OCI-LY7 (cell line): ENCODE results near the gene CCNB2. TPM values are rescaled to one million over a fixed set of nuclear protein-coding genes. Genes with fewer than 3 reads are reported as not detected.
A peak's percentile ranks its signal among the peaks of the same experiment; 100 is the strongest.
"Not testable (repeated sequence)": the region's sequence is repeated elsewhere in the genome, so short reads cannot be mapped to it uniquely, and the experiment has no call there.

Experiments
- BruUV-seq: library from RNA; stranded (reverse); fragments of 400-500 nt; replicated peaks from 2 replicates; lab custom pipeline; 2021; lab: Mats Ljungman, UMichigan
- CTCF ChIA-PET: fragments of 300-600 bp; sonication (Branson Sonifier 250); formaldehyde crosslinking; loops from one replicate; lab custom pipeline; 2022; ENCODE audit warnings: antibody characterized with exemption; ENCODE audit not compliant: unreplicated experiment; lab: Charles Lee
- POLR2A ChIA-PET: fragments of 300-600 bp; sonication (Branson Sonifier 250); formaldehyde crosslinking; loops from one replicate; lab custom pipeline; 2022; ENCODE audit warnings: antibody characterized with exemption; lab: Charles Lee
- DNase-seq: peaks from one replicate; pipeline ENCODE4 v3.0.0-alpha.2; 2015; ENCODE audit warnings: low spot score
- H2AFZ ChIP-seq: fragments of 200-600 bp; sonication (generic), shearing (Covaris generic); 2 replicates; pipeline ENCODE4 v1.6.1; 2014; ENCODE audit warnings: mild to moderate bottlenecking, antibody characterized with exemption, low read length, moderate library complexity
- H3K27ac ChIP-seq: fragments of 200-600 bp; sonication (generic); 2 replicates; pipeline ENCODE4 v1.5.1; 2014; ENCODE audit warnings: mixed run types, low read depth, mild to moderate bottlenecking, moderate library complexity, low read length, inconsistent platforms; ENCODE audit not compliant: poor library complexity, severe bottlenecking
- H3K36me3 ChIP-seq: fragments of 200-600 bp; sonication (generic); 2 replicates; pipeline ENCODE4 v1.6.1; 2014; ENCODE audit warnings: mild to moderate bottlenecking, antibody characterized with exemption, low read length, moderate library complexity, mixed read lengths; ENCODE audit not compliant: insufficient read depth
- H3K4me1 ChIP-seq: fragments of 200-600 bp; sonication (generic); 2 replicates; pipeline ENCODE4 v1.5.1; 2014; ENCODE audit warnings: mild to moderate bottlenecking, low read length; ENCODE audit not compliant: insufficient read depth, poor library complexity, severe bottlenecking
- H3K4me2 ChIP-seq: fragments of 200-600 bp; sonication (generic); 2 replicates; pipeline ENCODE4 v1.6.1; 2014; ENCODE audit warnings: mild to moderate bottlenecking, low read length
- H3K4me3 ChIP-seq: fragments of 200-600 bp; sonication (generic); 2 replicates; pipeline ENCODE4 v1.5.1; 2014; ENCODE audit warnings: mild to moderate bottlenecking, low read depth, low read length; ENCODE audit not compliant: poor library complexity, severe bottlenecking
- H3K79me2 ChIP-seq: fragments of 200-600 bp; sonication (generic); 2 replicates; pipeline ENCODE4 v1.6.1; 2016; ENCODE audit warnings: low read depth, mild to moderate bottlenecking, low read length, moderate library complexity, mixed read lengths; ENCODE audit not compliant: insufficient read depth
- H3K9me2 ChIP-seq: fragments of 200-600 bp; sonication (generic); 2 replicates; pipeline ENCODE4 v1.6.1; 2016; ENCODE audit warnings: mild to moderate bottlenecking, low read length, mixed read lengths; ENCODE audit not compliant: insufficient read depth
- H3K9me3 ChIP-seq: fragments of 200-600 bp; sonication (generic); 2 replicates; pipeline ENCODE4 v1.6.1; 2014; ENCODE audit warnings: mild to moderate bottlenecking, mixed run types, low read length, mixed read lengths
- H4K20me1 ChIP-seq: fragments of 200-600 bp; sonication (generic); 2 replicates; pipeline ENCODE4 v1.6.1; 2014; ENCODE audit warnings: mild to moderate bottlenecking, antibody characterized with exemption, low read length, moderate library complexity, mixed read lengths; ENCODE audit not compliant: insufficient read depth
- EZH2phosphoT487 ChIP-seq: fragments of 200-600 bp; sonication (generic); IDR thresholded peaks from 2 replicates; pipeline ENCODE4 v1.6.1; 2018; ENCODE audit warnings: low read depth, borderline replicate concordance, mild to moderate bottlenecking, mixed run types, antibody characterized with exemption, low read length, moderate library complexity, mixed read lengths
- intact Hi-C: fragments of 100-400 bp; cut with micrococcal nuclease; formaldehyde crosslinking; loops from one replicate; pipeline ENCODE4 v1.10.0; 2022; ENCODE audit not compliant: unreplicated experiment
- total RNA-seq, 2 experiments: library from RNA; depleted of rRNA in 1 of 2; stranded (reverse); fragments of >200 nt in 1 of 2; shearing (Covaris generic) in 1 of 2; gene quantifications; 2 replicates each; pipeline ENCODE4 v1.2.3, GENCODE V29; 2014 to 2022
- TF ChIP-seq, protein P1 (sequence below): fragments of 200-600 bp; sonication (generic); conservative IDR thresholded peaks from 2 replicates; pipeline ENCODE4 v1.5.1; 2014; ENCODE audit warnings: mild to moderate bottlenecking, antibody characterized with exemption, low read length, moderate library complexity, mixed read lengths

Gene CCNB2
- total RNA-seq, 2 experiments from 2014 or later: 93.9 to 128 TPM

DNA sequence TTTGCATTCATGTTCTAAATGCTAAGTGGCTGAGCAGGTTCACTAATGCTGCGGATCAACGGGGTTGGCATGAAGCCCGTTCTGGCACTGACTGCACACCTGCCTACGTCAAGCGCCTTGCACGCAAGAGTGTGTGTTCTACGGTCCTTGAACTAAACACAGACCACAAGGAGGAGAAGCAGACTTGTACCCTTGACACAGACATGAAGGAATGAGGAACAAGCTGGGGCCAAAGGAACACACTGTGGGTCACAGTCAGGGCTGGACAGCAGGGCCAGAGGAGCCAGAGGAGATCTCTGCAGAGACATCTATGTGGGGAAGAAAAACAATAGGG lies 53.7 kb downstream of the CCNB2 start:
- no peak overlapping the region for H2AFZ ChIP-seq
- BruUV-seq: no TSS peak
- DNase-seq: no peak
- H4K20me1 ChIP-seq: no peaks in the 10 kb centered on the region
- H3K79me2 ChIP-seq: no peaks in the 10 kb centered on the region
- POLR2A ChIA-PET: interaction anchor here (2.0 kb wide), 1 partner anchor 9 kb away, joined by 7 read pairs; no protein-coding TSS in a partner anchor
- H3K9me3 ChIP-seq: no peaks in the 10 kb centered on the region
- H3K4me3 ChIP-seq: no peak overlapping the region
- no peaks in the 10 kb centered on the region for H3K4me1 ChIP-seq
- no peak for TF ChIP-seq EZH2phosphoT487
- TF ChIP-seq, protein P1, sequence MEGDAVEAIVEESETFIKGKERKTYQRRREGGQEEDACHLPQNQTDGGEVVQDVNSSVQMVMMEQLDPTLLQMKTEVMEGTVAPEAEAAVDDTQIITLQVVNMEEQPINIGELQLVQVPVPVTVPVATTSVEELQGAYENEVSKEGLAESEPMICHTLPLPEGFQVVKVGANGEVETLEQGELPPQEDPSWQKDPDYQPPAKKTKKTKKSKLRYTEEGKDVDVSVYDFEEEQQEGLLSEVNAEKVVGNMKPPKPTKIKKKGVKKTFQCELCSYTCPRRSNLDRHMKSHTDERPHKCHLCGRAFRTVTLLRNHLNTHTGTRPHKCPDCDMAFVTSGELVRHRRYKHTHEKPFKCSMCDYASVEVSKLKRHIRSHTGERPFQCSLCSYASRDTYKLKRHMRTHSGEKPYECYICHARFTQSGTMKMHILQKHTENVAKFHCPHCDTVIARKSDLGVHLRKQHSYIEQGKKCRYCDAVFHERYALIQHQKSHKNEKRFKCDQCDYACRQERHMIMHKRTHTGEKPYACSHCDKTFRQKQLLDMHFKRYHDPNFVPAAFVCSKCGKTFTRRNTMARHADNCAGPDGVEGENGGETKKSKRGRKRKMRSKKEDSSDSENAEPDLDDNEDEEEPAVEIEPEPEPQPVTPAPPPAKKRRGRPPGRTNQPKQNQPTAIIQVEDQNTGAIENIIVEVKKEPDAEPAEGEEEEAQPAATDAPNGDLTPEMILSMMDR: no peak
- intact Hi-C loops: no loop called here
- H3K36me3 ChIP-seq: no peaks in the 10 kb centered on the region
- no peak overlapping the region for H3K4me2 ChIP-seq
- no peaks in the 10 kb centered on the region for H3K9me2 ChIP-seq
- CTCF ChIA-PET: no interaction called here
- H3K27ac ChIP-seq: no peak overlapping the region

DNA sequence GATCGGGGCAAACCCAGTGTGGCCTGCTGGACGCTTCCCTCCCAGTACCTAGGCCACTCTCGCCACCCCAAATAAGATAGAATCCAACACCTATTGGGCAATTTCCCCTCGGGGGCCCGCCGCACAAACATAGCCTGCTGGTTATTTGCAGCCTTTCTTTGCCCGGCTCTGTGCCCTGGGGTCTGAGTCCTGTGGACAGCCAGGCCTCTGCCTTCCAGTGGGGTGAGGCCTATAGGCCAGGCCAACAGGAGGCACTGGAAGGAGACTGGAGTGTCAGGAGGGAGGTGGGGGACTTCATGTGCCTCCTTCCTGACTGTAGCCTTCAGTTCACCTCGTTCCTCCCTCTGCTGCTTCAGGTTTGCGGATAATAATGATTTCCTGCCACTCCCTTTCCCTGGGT lies 54.3 kb downstream of the CCNB2 start:
- Histone ChIP-seq H3K4me1 (no peaks in the 10 kb centered on the region), H3K9me2 (no peaks in the 10 kb centered on the region), H3K9me3 (no peaks in the 10 kb centered on the region), H3K79me2 (no peaks in the 10 kb centered on the region), H2AFZ (no peak overlapping the region), H3K4me2 (no peak overlapping the region), H3K27ac (no peak overlapping the region), H3K4me3 (no peak overlapping the region), H4K20me1 (no peaks in the 10 kb centered on the region), H3K36me3 (no peaks in the 10 kb centered on the region)
- TF ChIP-seq, protein P1: no peak
- no peak for TF ChIP-seq EZH2phosphoT487
- BruUV-seq: no TSS peak
- intact Hi-C loops: no loop called here
- CTCF ChIA-PET: no interaction called here
- DNase-seq: no peak
- POLR2A ChIA-PET: interaction anchor here (2.0 kb wide), 1 partner anchor 9 kb away, joined by 7 read pairs; no protein-coding TSS in a partner anchor

DNA sequence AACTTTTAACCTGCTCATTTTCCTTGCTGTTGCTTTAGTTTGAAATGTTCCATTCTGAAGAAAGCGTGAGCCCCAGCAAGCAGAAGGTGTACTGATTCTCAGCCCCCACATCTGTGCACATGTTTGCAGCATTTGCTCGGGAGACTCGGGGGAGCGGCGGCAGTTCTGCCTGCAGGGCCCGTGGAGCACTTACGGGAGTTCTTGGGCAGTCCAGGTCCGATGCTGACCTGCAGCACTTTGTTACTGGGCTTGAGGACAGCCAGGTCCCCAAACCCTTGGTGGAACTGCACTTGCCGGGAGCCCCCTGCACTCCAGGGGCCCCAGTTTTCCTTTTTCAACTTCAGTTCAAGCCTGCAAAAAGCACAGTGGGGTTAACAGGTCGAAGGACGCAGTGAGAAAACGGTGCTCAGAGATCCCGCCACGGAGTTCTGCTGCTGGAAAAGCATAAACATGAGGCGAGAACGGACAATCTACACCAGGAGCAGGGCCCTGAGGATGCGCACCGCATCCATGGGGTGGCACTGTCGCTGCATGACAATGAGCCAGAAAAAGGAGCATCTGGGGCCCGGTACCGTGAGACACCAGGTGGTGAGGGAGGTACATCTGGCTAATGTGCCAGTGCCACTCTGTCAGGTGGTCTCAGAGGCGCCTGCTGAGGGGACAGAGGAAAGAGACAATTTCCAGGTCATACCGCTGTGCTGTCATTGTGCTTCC lies 56.1 kb downstream of the CCNB2 start:
- Histone ChIP-seq H3K27ac (no peak overlapping the region), H2AFZ (no peak overlapping the region), H3K9me3 (no peaks in the 10 kb centered on the region), H3K79me2 (no peaks in the 10 kb centered on the region), H3K9me2 (no peaks in the 10 kb centered on the region), H3K4me2 (no peak overlapping the region), H4K20me1 (no peaks in the 10 kb centered on the region), H3K4me1 (peaks cover 4% of the 10 kb centered on the region), H3K4me3 (no peak overlapping the region), H3K36me3 (no peaks in the 10 kb centered on the region)
- TF ChIP-seq EZH2phosphoT487: no peak
- TF ChIP-seq, protein P1: peak; percentile 73
- no TSS peak for BruUV-seq
- peak; percentile 35 for DNase-seq
- POLR2A ChIA-PET: interaction anchor here (0.7 to 0.9 kb wide), 2 partner anchors 14 to 152 kb away, joined by 3 read pairs; no protein-coding TSS in a partner anchor
- CTCF ChIA-PET: no interaction called here
- intact Hi-C loops: loop anchor here (2.0 kb wide), 1 partner anchor 368 kb away; no protein-coding TSS in a partner anchor

DNA sequence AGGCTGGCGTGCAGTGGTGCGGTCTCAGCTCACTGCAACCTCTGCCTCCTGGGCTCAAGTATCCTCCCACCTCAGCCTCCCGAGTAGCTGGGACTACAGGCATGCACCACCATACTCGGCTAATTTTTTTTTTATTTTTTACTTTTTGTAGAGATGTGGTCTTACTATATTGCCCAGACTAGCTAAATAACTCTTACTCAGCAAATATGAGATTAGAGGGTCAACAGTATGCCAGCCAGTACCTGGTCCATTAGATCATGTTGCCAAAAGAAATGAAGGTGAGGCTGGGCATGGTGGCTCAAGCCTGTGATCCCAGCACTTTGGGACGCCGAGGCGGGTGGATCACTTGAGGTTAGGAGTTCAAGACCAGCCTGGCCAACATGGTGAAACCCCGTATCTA lies 57.1 kb downstream of the CCNB2 start:
- intact Hi-C loops, H3K4me2 ChIP-seq, H3K9me2 ChIP-seq, H4K20me1 ChIP-seq, BruUV-seq, CTCF ChIA-PET, H3K4me1 ChIP-seq, H3K9me3 ChIP-seq, H2AFZ ChIP-seq, H3K36me3 ChIP-seq, H3K79me2 ChIP-seq, DNase-seq, H3K27ac ChIP-seq, H3K4me3 ChIP-seq: not testable (repeated sequence)
- POLR2A ChIA-PET: interaction anchor here (0.9 kb wide), 1 partner anchor 12 kb away, joined by 3 read pairs; no protein-coding TSS in a partner anchor
